Measurements from ENCODE around the gene PIH1D1.

- TF ChIP-seq, protein P1, sequence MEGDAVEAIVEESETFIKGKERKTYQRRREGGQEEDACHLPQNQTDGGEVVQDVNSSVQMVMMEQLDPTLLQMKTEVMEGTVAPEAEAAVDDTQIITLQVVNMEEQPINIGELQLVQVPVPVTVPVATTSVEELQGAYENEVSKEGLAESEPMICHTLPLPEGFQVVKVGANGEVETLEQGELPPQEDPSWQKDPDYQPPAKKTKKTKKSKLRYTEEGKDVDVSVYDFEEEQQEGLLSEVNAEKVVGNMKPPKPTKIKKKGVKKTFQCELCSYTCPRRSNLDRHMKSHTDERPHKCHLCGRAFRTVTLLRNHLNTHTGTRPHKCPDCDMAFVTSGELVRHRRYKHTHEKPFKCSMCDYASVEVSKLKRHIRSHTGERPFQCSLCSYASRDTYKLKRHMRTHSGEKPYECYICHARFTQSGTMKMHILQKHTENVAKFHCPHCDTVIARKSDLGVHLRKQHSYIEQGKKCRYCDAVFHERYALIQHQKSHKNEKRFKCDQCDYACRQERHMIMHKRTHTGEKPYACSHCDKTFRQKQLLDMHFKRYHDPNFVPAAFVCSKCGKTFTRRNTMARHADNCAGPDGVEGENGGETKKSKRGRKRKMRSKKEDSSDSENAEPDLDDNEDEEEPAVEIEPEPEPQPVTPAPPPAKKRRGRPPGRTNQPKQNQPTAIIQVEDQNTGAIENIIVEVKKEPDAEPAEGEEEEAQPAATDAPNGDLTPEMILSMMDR (IDR thresholded peaks at IDR 0.05) = no peak
- TF ChIP-seq POLR2A (IDR thresholded peaks at IDR 0.05) = no peak
These were observed 41.2 kb upstream of the PIH1D1 start for GRCh38 chr19:49492573-49493405.
